Liver (tissue), 3 donors: ENCODE results near the gene IFRD2.

Experiments
- FOXA1 ChIP-seq: IDR thresholded peaks from 2 replicates; pipeline ENCODE4 v1.6.1; 2016; ENCODE audit warnings: antibody characterized with exemption
- TAF1 ChIP-seq: conservative IDR thresholded peaks from 2 replicates; pipeline ENCODE4 v1.6.1; 2016; ENCODE audit warnings: antibody characterized with exemption, mild to moderate bottlenecking
- YY1 ChIP-seq: IDR thresholded peaks from 2 replicates; pipeline ENCODE4 v1.6.1; 2016; ENCODE audit warnings: antibody characterized with exemption, mild to moderate bottlenecking
- TF ChIP-seq, protein P1 (sequence below): fragments of 150-350 bp; IDR thresholded peaks from 2 replicates; pipeline ENCODE4 v1.5.1; 2017; ENCODE audit warnings: improper control_type of control experiment, low read depth, low read length; ENCODE audit not compliant: missing input control
- TF ChIP-seq, protein P2 (sequence below): IDR thresholded peaks from 2 replicates; pipeline ENCODE4 v1.6.1; 2016; ENCODE audit warnings: antibody characterized with exemption
- donor health status: healthy.
- donor health status: healthy.

DNA sequence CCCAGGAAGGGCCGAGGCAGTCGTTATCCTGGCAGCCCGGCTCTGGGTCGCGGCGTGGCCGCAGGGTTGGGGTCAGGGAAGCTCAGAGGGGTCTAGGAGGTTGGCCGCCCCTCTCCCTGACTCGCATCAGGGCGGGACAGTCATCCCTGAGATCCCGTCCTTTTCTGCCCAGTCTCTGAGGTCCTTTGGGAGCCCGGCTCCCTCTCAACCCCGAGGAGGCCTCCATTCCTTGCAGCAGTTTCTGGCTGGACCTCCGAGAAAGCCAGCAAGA is 29.8 kb upstream of the IFRD2 start:
- TF ChIP-seq YY1, result no peak
- TF ChIP-seq, protein P1, sequence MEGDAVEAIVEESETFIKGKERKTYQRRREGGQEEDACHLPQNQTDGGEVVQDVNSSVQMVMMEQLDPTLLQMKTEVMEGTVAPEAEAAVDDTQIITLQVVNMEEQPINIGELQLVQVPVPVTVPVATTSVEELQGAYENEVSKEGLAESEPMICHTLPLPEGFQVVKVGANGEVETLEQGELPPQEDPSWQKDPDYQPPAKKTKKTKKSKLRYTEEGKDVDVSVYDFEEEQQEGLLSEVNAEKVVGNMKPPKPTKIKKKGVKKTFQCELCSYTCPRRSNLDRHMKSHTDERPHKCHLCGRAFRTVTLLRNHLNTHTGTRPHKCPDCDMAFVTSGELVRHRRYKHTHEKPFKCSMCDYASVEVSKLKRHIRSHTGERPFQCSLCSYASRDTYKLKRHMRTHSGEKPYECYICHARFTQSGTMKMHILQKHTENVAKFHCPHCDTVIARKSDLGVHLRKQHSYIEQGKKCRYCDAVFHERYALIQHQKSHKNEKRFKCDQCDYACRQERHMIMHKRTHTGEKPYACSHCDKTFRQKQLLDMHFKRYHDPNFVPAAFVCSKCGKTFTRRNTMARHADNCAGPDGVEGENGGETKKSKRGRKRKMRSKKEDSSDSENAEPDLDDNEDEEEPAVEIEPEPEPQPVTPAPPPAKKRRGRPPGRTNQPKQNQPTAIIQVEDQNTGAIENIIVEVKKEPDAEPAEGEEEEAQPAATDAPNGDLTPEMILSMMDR, result no peak
- TF ChIP-seq TAF1, result no peak
- no peak for TF ChIP-seq FOXA1
- TF ChIP-seq, protein P2, sequence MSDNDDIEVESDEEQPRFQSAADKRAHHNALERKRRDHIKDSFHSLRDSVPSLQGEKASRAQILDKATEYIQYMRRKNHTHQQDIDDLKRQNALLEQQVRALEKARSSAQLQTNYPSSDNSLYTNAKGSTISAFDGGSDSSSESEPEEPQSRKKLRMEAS, result no peak
